Activated CD4-positive, alpha-beta T cell treated with anti-CD3 and anti-CD28 coated beads, Interleukin-2, amount 50 U/mL, for 16 hours (primary cell): ENCODE results near the gene CIAO2A.
"Not testable (repeated sequence)": the region's sequence is repeated elsewhere in the genome, so short reads cannot be mapped to it uniquely, and the experiment has no call there.

Experiments
- DNase-seq: peaks from one replicate; pipeline ENCODE4 v3.0.0-alpha.2; 2020

The CIAO2A gene

GRCh38 chr15:64110950-64111678 is 17.5 kb upstream of the CIAO2A start:
- peak; percentile 46 for DNase-seq

- DNase-seq: not testable (repeated sequence)
These were observed 16.6 kb upstream of the CIAO2A start for GRCh38 chr15:64110108-64110701.

- DNase-seq: no peak
These were observed 13.7 kb upstream of the CIAO2A start for GRCh38 chr15:64107337-64107736.

- no peak for DNase-seq
These were observed 11.6 kb upstream of the CIAO2A start for GRCh38 chr15:64105113-64105704.

GRCh38 chr15:64102497-64102896 is 8.9 kb upstream of the CIAO2A start:
- no peak for DNase-seq

- no peak for DNase-seq
These were observed 7.3 kb upstream of the CIAO2A start for GRCh38 chr15:64100958-64101357.

GRCh38 chr15:64099379-64099778 is 5.7 kb upstream of the CIAO2A start:
- DNase-seq: no peak

- no peak for DNase-seq
These were observed 3.2 kb upstream of the CIAO2A start for GRCh38 chr15:64096668-64097384.

- DNase-seq: peak; percentile 96
These were observed 2.4 kb upstream of the CIAO2A start, which contains the start of gene SNX1 for GRCh38 chr15:64095795-64096667. TSS of gene SNX1 (plus strand) at chr15:64095982. CDS start at chr15:64096014, 32 bp downstream.

- no peak for DNase-seq
These were observed 1.8 kb upstream of the CIAO2A start for GRCh38 chr15:64095431-64095794.

GRCh38 chr15:64092864-64093626 is 593 bp downstream of the CIAO2A start:
- peak; percentile 62 for DNase-seq

- peak; percentile 38 for DNase-seq
These were observed 1.4 kb downstream of the CIAO2A start for GRCh38 chr15:64092075-64092820.

GRCh38 chr15:64090527-64090926 is 3.1 kb downstream of the CIAO2A start:
- DNase-seq: no peak

GRCh38 chr15:64089543-64090280 is 3.9 kb downstream of the CIAO2A start:
- no peak for DNase-seq

- DNase-seq: no peak
These were observed 10.9 kb downstream of the CIAO2A start for GRCh38 chr15:64082757-64083156.

GRCh38 chr15:64073496-64073895 is 20.1 kb downstream of the CIAO2A start:
- not testable (repeated sequence) for DNase-seq

- DNase-seq: no peak
These were observed 20.8 kb downstream of the CIAO2A start for GRCh38 chr15:64072812-64073211.

- DNase-seq: no peak
These were observed 21.5 kb downstream of the CIAO2A start for GRCh38 chr15:64071931-64072765.
